Measurements from ENCODE around the gene RFC5. TPM values are rescaled to one million over a fixed set of nuclear protein-coding genes. Genes with fewer than 3 reads are reported as not detected.

The RFC5 gene
- total RNA-seq, 6 donors from 2014 or later, result 5.0 to 10.5 (median 7.1) TPM

GRCh38 chr12:118035190-118036041, 18.9 kb downstream of the RFC5 start:
- H3K27ac ChIP-seq, result no peak overlapping the region
- no peak for TF ChIP-seq POLR2AphosphoS5 (IDR thresholded peaks at IDR 0.05)
- TF ChIP-seq POLR2A (IDR thresholded peaks at IDR 0.05), result no peak
- TF ChIP-seq EP300 (IDR thresholded peaks at IDR 0.05), result no peak
- peak in 1 of 6 experiments; percentile 3 for TF ChIP-seq CTCF (IDR thresholded peaks at IDR 0.05)
- H3K36me3 ChIP-seq, result peaks cover 29 to 100% (median 77%) of the 10 kb centered on the region in 4 donors
- H3K4me1 ChIP-seq, result peaks cover 0 to 8% (median 0%) of the 10 kb centered on the region in 4 donors
- ATAC-seq (ENCODE audit: low FRiP score in 2 of 2), result no peak
- WGBS, 2 donors, result 81 to 82% methylated on average over 6 to 9 of the region's 9 CpGs
- H3K9me3 ChIP-seq, result no peaks in the 10 kb centered on the region
- no peaks in the 10 kb centered on the region for H3K27me3 ChIP-seq
- DNase-seq, result no peak
- no peak overlapping the region for H3K4me3 ChIP-seq

- H3K27me3 ChIP-seq, result no peaks in the 10 kb centered on the region
- H3K4me3 ChIP-seq, result no peak overlapping the region
- H3K36me3 ChIP-seq, result peaks cover 37 to 100% (median 83%) of the 10 kb centered on the region in 4 donors
- no peak overlapping the region for H3K27ac ChIP-seq
- H3K9me3 ChIP-seq, result no peaks in the 10 kb centered on the region
- DNase-seq (no peak), ATAC-seq (ENCODE audit: low FRiP score in 2 of 2) (no peak)
- 90 to 95% methylated on average over 11 of the region's 11 CpGs for WGBS, 2 donors
- TF ChIP-seq CTCF (IDR thresholded peaks at IDR 0.05), result no peak
- TF ChIP-seq POLR2AphosphoS5 (IDR thresholded peaks at IDR 0.05), result no peak
- no peak for TF ChIP-seq EP300 (IDR thresholded peaks at IDR 0.05)
- no peak for TF ChIP-seq POLR2A (IDR thresholded peaks at IDR 0.05)
- peaks cover 0 to 8% (median 0%) of the 10 kb centered on the region in 4 donors for H3K4me1 ChIP-seq
Observed at GRCh38 chr12:118036672-118037411, 20.3 kb downstream of the RFC5 start.

GRCh38 chr12:118038137-118038536, 21.6 kb downstream of the RFC5 start:
- Histone ChIP-seq H3K27ac (no peak overlapping the region), H3K9me3 (no peaks in the 10 kb centered on the region), H3K4me3 (no peak overlapping the region), H3K36me3 (peaks cover 44 to 100% (median 83%) of the 10 kb centered on the region in 4 donors), H3K4me1 (peaks cover 0 to 8% (median 0%) of the 10 kb centered on the region in 4 donors), H3K27me3 (no peaks in the 10 kb centered on the region)
- ATAC-seq (ENCODE audit: low FRiP score in 2 of 2), result no peak
- no peak for DNase-seq
- 63 to 71% methylated on average over 6 of the region's 6 CpGs for WGBS, 2 donors
- TF ChIP-seq CTCF (IDR thresholded peaks at IDR 0.05), result no peak
- TF ChIP-seq EP300 (IDR thresholded peaks at IDR 0.05), result no peak
- no peak for TF ChIP-seq POLR2AphosphoS5 (IDR thresholded peaks at IDR 0.05)
- no peak for TF ChIP-seq POLR2A (IDR thresholded peaks at IDR 0.05)

GRCh38 chr12:118042091-118042490, 25.6 kb downstream of the RFC5 start:
- ATAC-seq (ENCODE audit: low FRiP score in 2 of 2) (no peak), DNase-seq (no peak)
- 90 to 91% methylated on average over 4 of the region's 4 CpGs for WGBS, 2 donors
- Histone ChIP-seq H3K27ac (no peak overlapping the region), H3K36me3 (peaks cover 24 to 94% (median 67%) of the 10 kb centered on the region in 4 donors), H3K9me3 (no peaks in the 10 kb centered on the region), H3K4me1 (no peaks in the 10 kb centered on the region), H3K27me3 (no peaks in the 10 kb centered on the region), H3K4me3 (no peak overlapping the region)
- TF ChIP-seq CTCF (IDR thresholded peaks at IDR 0.05) (no peak), EP300 (IDR thresholded peaks at IDR 0.05) (no peak), POLR2A (IDR thresholded peaks at IDR 0.05) (no peak), POLR2AphosphoS5 (IDR thresholded peaks at IDR 0.05) (no peak)

All from upper lobe of left lung (tissue), 6 donors.